Left hindlimb (tissue), 1 donor: ENCODE results near the gene NECTIN2.
"Not testable (repeated sequence)": the region's sequence is repeated elsewhere in the genome, so short reads cannot be mapped to it uniquely, and the experiment has no call there.

Experiments
- DNase-seq: peaks from one replicate; pipeline ENCODE4 v3.0.0-alpha.2; 2018

NECTIN2 gene

DNA sequence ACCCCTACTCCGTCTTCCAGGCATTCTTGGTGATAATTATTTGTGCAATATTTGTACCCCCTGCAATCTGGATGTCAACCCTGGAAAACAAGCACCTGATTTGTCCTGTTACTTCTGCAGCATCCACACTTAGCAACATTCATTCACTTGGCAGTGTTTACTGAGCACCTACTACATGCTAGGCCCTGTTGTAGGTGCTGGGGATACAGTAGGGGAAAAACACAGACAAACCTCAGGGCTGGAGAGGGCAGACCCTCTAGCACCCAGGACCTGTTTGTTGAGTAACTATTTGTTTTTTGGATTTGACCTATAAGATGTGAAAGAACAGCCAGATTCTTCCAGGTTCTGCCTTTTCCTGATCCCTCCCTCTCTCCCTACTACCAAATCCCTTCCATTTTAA, 9.5 kb downstream of the NECTIN2 start:
- no peak for DNase-seq

DNA sequence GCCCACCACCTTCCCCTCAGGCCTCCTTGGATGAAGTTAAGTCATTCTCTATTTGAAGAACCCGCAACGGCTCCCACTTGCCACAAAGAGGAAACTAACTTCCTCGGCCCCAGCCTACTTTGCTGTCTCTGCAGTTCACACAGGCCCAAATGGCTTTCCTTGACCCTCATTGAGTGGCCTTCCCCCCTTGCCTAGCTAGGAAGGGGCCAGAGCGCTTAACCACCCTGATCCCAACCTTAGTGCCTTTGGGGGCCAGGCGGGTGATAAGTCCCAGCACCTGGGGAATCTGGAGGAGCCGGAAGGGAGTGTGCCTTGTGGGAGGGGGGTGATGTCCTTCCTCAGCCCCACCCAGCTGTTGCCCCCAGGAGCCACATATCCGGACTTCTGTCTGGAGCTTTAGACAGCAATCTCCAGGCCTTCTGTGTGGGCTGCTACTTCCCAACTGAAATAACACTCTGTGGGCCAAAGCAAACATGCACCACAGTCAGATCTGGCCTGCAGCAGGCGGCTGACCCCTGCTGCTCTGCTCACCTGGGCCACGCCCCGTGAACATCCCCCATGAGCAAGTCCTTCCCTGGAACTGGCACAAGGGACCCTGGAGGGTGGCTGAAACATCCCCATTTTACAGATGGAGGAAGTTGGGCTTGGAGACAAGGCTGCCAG, 10.5 kb downstream of the NECTIN2 start:
- DNase-seq: no peak

DNA sequence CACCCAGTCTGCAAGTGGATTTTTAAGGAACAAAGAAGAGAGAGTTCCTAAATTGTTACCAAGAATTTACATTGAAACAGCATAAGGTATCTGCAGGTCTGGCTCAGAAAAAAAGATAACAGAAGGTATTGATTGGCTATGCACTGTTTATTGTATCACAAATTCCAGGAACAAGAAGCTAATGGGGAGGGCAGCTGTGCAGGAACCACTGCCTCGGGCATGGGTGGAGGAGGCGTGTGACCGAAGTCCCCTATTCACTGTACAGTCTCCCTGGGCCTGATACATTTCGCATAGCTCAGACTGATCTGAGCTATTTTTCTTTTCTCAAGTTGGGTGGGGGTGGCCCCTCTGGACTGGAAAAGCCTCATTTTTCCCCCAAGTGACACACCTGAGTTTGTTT, 11.7 kb downstream of the NECTIN2 start:
- no peak for DNase-seq

DNA sequence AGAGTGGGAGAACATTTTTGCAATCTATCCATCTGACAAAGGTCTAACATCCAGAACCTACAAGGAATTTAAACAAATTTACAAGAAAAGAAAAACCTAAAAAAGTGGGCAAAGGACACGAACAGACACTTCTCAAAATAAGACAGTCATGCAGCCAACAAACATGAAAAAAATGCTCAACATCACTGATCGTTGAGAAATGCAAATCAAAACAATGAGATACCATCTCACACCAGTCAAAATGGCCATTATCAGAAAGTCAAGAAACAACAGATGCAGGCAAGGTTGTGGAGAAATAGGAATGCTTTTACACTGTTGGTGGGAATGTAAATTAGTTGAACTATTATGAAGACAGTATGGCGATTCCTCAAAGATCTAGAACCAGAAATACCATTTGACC, 15.5 kb downstream of the NECTIN2 start:
- not testable (repeated sequence) for DNase-seq

DNA sequence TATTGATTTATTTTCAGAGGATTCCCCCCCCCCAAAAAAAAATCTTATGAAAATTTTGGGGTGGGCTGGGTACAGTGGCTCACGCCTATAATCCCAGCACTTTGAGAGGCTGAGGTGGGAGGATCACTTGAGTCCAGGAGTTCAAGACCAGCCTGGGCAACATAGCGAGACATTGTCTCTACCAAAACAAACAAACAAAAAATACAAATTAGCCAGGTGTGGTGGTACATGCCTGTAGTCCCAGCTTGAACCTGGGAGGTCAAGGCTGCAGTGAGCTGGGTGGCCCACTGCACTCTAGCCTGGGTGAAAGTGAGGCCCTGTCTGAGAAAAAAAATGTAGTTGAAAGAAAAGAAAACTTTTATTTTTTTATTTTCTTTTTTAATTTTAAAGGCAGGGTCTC, 17.9 kb downstream of the NECTIN2 start:
- DNase-seq: no peak

DNA sequence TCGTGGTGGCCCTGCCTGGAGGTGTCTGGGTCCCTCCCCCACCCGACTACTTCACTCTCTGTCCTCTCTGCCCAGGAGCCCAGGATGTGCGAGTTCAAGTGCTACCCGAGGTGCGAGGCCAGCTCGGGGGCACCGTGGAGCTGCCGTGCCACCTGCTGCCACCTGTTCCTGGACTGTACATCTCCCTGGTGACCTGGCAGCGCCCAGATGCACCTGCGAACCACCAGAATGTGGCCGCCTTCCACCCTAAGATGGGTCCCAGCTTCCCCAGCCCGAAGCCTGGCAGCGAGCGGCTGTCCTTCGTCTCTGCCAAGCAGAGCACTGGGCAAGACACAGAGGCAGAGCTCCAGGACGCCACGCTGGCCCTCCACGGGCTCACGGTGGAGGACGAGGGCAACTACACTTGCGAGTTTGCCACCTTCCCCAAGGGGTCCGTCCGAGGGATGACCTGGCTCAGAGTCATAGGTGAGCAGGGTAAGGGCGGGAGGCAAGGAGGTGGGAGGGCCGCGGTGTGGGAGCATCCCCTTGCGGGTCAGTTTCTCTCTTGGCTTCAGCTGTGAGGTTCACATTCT, 19.2 kb downstream of the NECTIN2 start:
- DNase-seq: no peak

DNA sequence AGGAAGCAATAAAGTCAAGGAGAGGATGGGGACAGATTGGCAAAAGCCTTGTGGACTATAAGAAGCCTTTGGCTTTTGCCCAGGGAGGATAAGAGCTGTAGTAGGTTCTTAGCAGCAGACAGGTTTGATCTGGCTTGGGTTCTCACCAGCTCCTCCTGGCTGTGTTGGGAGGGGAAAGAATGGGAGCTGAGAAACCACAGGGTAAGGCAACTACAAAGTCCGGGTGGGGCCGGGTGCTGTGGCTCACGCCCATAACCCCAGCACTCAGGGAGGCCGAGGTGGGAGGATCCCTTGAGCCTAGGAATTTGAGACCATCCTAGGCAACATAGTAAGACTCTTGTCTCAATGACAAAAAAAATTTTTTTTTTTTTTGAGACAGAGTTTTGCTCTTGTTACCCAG, 20.6 kb downstream of the NECTIN2 start:
- DNase-seq: no peak

DNA sequence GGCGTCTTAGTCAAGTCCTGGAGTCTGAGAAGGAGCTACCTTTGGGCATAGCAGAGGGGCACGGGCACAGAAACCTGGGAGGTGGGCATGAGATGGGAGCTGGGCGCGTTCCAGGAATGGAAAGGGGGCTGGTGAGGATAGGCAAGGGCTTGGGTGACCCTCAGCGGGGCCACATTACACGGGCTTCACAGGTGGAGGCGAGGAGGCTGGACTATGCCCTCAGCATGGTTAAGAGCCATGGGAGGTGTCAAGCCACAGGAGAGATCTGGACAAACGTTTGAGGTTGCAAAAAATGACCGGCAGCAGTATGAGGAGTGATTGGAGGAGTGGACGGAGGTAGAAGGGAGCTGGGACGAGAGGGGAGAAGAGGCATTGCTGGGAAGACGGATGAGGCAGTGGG, 21.5 kb downstream of the NECTIN2 start:
- DNase-seq: no peak

DNA sequence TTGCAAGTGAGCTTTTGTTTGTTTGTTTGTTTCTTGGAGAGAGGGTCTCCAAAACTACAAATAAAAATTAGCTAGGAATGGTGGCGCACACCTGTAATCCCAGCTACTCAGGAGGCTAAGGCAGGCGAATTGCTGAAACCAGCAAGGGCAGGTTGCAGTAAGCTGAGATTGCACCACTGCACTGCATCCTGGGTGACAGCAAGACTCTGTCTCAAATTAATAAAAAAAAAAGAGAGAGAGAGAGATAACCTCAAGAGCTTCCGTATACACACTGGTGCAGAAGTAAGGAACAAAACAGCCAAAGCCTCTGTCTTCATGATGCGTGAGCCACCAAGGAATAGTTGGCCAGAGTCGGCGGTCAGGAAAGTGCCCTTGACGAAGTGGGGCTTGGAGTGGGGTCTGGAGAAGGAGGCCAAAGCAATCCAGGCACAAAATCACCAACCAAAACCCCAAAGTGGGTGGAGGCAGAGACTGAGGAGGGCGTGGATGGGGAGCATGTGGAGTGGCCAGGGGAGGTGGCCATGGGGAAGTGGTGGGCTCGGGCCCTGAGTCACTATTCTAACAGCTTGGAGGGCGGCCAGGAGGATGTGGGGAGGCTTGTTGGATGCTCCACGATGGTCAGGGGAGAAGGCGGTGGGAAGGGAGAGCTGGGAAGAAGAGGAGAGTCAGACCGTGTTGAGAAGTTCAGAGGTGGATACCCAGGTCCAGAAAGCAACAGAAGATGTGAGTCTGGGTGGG, 23.8 kb downstream of the NECTIN2 start:
- DNase-seq: no peak

DNA sequence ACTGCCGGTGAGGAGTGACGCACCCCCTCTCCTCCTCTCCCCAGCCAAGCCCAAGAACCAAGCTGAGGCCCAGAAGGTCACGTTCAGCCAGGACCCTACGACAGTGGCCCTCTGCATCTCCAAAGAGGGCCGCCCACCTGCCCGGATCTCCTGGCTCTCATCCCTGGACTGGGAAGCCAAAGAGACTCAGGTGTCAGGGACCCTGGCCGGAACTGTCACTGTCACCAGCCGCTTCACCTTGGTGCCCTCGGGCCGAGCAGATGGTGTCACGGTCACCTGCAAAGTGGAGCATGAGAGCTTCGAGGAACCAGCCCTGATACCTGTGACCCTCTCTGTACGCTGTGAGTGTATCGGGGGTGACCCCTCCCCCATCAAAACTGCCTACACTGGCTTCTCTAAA, 25.7 kb downstream of the NECTIN2 start:
- DNase-seq: no peak

DNA sequence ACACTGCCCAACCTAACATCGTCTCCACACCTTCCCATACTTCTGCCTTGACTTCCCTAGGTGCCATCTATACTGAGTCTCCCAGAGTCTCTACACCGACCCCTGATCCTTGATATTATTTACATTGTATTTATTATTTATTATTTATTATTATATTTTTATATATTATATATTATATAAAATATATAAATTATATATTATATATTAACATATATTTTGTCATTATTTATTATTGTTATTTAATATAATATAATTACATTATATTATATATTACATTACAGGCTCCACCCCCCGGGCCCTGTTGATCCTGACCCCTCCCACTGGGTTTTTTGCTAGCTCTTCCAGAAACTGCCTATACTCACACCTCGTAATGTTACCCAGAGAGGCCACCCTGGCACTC, 26.6 kb downstream of the NECTIN2 start:
- DNase-seq: no peak

DNA sequence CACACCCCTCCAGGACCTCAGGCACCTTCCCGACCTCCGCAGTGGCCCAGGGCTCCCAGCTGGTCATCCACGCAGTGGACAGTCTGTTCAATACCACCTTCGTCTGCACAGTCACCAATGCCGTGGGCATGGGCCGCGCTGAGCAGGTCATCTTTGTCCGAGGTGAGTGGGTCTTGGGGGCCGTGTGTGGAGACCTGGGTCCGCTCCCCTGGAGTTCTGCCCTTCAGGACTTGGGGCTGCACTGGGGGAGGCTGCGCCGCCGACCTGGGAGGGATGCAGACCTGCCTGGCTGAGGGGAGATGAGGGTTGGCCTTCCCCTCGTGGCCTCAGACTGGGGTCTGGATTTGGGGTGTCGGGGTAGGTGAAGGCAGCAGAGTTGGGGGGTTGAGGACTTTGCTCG, 28.2 kb downstream of the NECTIN2 start:
- no peak for DNase-seq

DNA sequence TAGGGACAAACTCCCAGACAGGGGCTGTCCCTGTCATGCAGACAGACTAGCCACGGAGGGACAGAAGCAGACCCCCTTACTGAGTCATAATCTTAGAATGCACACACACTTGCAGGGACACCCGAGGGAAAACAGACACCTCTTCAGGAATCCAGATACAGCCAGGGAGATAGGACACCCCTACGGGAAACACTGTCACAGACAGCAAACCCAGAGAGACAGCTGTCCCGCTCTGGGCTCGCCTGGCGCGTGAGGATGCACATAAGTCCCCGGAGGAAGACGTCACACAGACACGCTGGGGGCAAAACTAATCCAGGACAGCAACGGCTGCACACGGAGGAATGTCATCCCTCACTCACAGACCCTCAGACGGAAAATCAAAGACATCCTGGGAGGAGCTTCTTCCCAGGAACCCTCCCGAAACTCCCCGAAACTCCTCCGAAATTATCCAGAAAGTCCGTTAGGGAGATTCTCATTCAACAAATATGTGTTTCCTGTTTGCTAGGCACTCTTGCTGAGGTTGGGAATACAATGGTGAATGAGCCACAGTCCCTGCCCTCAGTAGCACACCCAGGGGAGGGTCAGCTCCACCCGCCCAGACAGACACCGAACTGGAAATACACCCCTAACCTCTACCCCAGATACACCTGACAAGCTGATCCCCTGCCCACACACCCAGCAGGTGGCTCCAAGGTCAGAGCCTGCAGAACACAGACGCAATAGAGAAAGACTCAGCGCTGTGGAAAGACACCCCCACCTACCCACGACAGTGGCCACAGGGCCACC, 29.8 kb downstream of the NECTIN2 start:
- no peak for DNase-seq

DNA sequence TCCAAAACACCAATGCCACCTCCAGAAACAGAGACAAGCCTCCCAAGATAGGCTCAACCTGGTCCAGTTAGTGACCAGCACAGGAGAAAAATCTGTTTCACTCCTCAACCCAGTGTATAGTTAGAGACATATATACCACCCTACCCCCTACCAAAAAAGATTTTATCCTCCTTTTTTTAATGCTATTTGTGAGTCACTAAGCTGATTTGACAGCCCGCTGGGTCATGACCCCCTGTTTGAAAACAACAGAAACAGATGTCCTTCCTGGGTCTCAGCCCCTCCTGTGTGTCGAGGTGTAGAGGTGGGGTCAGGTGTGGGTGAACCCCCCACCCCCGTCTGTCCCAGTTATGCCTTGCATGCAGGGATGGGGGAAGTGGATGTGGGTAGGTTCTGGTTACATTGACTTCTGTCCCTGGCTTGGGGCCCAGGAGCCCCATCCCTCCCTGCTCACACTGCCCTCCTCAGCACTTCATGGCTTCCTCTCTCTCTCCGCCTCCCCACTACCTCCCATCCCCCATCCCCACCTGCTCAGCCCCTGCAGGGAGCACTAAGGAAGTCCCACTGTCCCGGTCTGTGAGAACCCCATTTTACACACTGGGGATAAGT, 30.9 kb downstream of the NECTIN2 start:
- no peak for DNase-seq

DNA sequence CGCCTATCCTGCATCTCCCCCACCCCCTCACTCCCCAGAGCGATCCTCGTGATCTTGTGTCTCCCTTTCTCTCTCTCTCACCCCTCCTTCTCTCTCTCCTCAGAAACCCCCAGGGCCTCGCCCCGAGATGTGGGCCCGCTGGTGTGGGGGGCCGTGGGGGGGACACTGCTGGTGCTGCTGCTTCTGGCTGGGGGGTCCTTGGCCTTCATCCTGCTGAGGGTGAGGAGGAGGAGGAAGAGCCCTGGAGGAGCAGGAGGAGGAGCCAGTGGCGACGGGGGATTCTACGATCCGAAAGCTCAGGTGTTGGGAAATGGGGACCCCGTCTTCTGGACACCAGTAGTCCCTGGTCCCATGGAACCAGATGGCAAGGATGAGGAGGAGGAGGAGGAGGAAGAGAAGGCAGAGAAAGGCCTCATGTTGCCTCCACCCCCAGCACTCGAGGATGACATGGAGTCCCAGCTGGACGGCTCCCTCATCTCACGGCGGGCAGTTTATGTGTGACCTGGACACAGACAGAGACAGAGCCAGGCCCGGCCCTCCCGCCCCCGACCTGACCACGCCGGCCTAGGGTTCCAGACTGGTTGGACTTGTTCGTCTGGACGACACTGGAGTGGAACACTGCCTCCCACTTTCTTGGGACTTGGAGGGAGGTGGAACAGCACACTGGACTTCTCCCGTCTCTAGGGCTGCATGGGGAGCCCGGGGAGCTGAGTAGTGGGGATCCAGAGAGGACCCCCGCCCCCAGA, 32.2 kb downstream of the NECTIN2 start:
- no peak for DNase-seq

DNA sequence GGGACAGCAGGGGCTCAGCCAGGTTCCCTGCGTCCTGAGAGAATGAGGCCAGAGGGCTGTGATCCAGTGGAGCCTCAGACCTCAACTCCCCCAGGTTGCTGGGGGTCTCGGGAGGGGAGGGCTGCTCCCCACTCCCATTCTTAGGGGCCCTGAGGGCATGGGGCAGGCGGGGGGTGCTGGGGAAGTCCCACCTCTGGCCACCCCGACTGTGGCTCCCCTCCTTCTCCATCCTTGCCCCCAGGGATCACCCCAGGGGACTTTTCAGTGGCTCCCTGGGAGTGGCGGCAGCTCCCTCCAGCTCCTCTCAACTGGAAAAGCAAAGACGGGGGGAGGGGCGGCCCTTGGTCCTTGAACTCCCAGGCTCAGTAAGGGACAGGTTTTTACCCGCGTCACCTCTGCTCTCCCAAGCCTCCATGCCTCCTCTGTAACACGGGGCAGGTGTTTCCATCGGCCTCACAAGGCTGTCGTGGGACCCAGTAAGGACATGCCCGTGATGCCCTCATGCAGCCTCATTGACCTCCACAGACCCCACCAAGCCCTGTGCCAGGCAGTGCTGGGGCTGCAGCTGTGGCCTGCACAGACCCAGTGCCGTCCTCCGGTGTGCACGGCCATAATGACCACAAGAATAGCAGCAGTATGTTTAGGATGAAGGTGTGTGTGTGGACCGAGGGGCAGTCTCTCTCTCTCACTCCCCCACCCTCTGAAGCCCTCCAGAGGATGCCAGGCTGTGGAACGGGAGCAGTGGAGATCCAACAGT, 33.4 kb downstream of the NECTIN2 start:
- no peak for DNase-seq

DNA sequence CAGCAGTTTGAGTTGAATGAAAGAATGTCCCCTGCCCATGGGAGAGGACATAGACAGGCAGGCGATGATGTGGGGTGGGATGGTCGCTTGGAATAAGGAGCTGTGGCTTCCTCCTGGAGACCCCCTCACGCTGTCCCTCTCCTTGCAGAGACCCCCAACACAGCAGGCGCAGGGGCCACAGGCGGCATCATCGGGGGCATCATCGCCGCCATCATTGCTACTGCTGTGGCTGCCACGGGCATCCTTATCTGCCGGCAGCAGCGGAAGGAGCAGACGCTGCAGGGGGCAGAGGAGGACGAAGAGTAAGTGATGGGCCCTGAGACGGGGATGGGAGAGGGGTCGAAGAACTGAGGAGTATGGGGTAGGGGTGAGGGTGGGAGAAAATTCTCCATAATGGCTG, 36.0 kb downstream of the NECTIN2 start:
- DNase-seq: no peak

DNA sequence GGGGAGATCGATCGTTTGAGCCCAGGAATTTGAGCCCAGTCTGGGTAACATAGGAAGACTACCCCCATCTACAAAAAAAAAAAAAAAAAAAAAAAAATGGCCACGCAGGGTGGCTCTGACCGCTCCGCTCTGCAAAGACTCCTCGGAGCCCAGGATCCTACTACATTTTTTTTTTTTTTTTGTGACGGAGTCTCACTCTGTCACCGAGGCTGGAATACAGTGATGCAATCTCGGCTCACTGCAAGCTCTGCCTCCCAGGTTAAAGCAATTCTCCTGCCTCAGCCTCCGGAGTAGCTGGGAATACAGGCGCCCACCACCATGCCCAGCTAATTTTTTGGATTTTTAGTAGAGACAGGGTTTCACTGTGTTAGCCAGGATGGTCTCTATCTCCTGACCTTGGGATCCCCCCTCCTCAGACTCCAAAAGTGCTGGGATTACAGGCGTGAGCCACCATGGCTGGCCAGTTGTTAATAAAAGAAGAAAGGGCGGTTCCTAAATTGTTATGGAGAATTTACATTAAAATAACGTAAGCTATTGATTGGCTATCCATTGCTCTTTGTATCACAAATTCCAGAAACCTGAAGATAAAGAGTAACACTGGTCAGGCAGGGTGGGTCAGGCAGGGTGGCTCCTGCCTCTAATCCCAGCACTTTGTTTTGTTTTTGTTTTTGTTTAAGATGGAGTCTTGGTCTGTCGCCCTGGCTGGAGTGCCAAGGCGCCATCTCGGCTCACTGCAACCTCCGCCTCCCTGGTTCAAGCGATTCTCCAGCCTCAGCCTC, 36.7 kb downstream of the NECTIN2 start:
- not testable (repeated sequence) for DNase-seq

DNA sequence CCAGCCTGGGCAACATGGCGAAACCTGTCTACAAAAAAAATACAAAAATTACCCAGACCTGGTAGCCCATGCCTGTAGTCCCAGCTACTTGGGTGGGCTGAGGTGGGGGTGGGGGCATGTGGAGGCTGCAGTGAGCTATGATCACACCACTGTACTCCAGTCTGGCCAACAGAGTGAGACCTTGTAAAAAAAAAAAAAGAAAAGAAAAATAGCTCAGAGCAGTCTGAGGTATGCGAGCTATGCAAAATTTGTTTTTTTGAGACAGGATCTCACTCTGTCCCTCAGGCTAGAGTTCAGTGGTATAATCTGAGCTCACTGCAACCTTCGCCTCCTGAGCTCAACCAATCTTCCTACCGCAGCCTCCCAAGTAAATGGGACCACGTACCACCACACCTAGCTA, 37.8 kb downstream of the NECTIN2 start:
- no peak for DNase-seq

DNA sequence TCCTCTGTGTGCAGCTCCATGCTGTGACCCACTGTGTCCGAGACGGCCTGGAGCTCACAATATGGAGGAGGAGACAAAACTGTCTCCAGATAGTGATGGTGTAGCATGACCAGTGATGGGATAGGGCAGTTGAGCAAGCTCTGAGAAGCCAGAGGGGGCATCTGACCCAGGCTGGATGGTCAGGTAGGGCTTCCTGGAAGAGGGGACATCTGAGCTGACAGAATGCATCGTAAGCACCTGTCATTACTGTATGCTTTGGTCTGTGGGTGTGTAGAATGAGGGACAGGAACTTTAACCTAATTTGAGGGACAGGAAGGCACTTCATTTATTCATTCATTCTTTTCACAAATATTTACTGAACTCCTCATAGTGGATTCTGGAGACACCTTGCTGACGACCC, 38.5 kb downstream of the NECTIN2 start:
- DNase-seq: no peak

DNA sequence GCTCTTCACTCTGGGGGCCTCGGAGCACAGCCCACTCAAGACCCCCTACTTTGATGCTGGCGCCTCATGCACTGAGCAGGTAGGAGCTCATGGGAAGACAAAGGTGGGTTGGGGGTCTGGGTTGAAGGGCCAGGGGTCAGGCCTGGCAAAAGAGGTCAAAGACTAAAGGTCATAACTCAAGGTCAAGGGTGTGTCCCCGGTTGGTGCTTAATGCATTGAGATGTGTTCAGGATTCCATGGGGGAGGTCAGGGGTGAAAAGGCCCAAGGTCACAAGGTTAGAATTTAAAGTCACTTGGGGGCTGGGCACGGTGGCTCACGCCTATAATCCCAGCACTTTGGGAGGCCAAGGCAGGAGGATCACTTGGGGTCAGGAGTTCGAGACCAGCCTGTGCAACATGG, 40.0 kb downstream of the NECTIN2 start:
- no peak for DNase-seq
